HG03442 (cell line): ENCODE results near the gene WDFY2.

ENCODE experiments used
- ATAC-seq: cut with Tn5 transposase; IDR thresholded peaks from one replicate; pipeline ENCODE4 v1.9.1; 2021; ENCODE audit warnings: mild to moderate bottlenecking, moderate library complexity; ENCODE audit not compliant: unreplicated experiment

The WDFY2 gene

DNA sequence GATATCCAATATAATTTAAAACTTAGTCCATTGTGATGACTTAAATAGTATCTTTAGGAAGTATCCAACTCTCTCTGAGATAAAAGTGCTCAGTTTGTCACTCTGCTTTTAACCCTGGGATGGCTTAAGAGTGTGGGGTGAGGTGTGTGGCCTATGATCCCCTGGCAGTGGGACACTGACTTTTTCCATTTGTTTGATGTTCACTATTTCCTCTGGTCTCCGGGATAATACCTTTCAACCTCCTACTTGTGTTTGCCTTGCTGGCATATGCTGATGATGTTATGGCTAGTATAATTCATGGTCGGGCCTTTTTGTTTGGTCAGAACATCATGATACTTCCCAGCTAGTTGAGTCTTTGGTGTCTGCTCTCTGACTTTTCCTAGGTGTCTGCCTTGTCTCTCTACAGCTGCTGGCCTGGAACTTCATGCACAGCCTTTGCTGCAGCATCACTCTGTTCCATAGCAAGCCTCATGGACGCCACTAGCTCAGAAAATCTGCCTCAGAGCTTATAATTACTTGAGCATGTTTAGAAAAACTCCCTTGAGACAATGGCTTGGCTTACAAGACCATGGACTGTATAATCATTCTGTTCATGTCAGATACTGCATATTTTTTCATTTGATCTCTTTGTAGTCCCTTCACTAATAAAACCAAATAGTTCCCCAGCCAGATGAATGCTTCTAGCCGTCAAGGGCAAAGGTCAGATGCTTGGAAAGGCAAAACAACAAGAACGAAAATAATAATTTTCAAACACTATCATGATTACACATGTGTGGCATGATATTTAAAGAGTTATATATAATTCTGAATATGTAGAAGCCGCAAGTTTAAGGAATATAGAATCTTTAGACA lies 75.2 kb downstream of the WDFY2 start:
- ATAC-seq, result no peak

DNA sequence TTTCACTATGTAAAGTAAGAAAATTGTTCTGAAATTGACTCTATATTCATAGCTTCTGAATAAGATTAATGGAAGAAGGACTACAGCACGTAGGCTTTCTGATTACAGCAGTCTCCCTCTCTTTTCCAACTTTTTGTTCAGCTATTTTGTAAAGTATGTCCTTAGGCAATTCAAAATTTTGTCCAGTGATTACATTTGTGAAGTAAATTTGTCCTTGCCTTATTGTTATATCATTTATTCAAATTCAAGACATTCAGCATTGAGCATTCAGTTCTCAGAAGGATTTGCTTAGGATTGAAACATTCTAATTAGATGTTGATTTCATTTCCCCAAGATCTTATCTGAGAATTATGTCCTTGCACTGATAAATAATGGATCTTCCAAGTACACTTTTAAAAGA lies 76.6 kb downstream of the WDFY2 start:
- no peak for ATAC-seq

- no peak for ATAC-seq
These were observed 80.0 kb downstream of the WDFY2 start for GRCh38 chr13:51663973-51664957.

DNA sequence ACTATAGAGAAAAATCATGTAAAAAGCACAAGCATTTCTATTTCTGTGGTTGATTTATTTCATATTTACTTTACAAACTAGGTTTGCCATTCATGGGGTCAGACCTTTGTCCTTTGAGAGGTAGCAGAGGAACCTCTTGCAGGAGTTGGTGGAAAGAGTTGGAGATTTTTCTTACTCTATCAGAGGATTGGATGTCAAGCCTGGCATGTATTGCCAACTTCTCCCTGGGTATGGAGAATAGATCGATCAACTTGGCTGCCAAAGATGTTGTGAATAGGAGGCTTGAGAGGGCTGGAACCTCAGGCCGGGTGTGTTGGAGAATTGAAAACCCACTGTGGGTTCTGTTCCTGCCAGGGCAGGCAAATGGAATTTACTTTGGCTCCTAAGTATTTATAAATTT lies 81.2 kb downstream of the WDFY2 start:
- no peak for ATAC-seq

GRCh38 chr13:51666374-51666773 lies 82.1 kb downstream of the WDFY2 start:
- ATAC-seq, result no peak

DNA sequence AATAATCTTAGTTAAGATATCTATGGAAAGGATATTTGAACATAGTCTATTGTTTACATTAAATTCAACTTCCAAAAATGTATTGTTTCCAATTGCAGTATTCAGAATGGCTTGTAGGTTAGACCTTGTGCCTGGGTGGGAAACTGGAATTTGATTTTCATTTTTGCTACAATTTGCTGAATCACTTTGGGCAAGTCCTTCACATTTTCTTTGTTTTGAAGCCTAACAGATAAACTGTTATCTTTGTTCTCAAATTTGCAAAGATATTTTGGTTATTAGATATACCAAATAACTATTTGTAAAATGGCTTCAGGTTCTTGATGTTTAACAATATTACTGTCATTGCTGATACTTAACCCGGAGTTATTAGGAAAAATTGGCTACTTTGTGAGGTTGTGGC lies 82.6 kb downstream of the WDFY2 start:
- ATAC-seq, result no peak

- no peak for ATAC-seq
These were observed 84.4 kb downstream of the WDFY2 start for GRCh38 chr13:51668580-51669195.

GRCh38 chr13:51673165-51673564 lies 88.9 kb downstream of the WDFY2 start:
- no peak for ATAC-seq

DNA sequence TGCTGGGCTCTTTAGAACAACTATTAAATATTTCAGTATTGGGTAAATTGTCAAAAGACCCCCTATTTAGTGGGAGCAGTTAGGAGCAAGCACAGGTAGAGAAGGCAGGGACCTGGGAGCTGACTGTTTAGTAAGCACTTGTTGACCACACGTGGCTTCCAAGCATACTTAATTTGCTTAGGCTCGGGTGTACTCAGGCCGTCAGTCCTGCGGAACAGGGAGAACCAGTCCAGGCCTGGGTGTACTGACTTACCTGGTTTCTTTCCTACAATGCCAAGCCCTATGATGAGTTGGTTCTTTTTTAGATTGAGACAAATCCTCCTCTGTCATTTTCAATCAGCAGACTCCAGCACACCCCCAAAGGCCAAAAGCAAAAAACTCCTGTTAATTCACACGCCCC lies 90.0 kb downstream of the WDFY2 start:
- no peak for ATAC-seq

GRCh38 chr13:51675385-51675784 lies 91.1 kb downstream of the WDFY2 start:
- ATAC-seq, result no peak

DNA sequence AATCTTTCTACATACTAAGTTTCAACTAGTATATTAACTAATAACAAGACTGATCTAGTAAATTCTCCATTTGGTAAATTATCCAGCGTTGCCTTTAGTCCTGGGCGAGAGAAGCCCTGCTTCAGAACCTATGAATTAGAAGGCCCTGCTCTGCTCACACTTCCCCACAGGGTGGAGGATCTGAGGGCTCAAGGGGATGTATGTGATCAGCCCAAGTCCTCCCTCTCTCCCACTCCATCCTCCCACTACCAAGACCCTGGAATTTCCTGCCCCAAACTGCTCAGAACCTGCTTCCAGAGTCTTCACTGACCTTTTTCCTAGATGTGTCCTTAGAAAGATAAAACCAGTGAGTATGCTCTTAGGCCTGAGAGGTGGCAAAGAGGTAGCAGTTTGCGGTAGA lies 91.6 kb downstream of the WDFY2 start:
- ATAC-seq, result no peak

DNA sequence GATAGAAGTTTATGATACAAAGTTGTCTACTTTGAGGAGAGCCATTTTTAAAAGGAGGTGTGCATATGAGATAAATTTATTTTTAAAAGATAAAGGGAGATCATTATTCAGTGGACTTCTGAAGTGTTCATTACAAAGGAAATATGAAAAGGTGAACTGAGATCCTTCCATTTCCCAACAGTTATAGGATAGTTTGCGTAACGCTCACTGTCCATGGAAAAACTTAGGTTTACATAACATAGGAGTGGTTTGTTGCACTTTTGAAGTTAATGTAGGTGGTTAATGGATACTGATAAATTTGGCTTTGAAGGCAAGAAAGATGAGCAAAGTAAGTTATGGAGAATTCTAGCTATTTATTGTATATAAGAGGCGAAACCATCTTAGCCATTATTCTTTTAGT lies 92.5 kb downstream of the WDFY2 start:
- ATAC-seq, result no peak

DNA sequence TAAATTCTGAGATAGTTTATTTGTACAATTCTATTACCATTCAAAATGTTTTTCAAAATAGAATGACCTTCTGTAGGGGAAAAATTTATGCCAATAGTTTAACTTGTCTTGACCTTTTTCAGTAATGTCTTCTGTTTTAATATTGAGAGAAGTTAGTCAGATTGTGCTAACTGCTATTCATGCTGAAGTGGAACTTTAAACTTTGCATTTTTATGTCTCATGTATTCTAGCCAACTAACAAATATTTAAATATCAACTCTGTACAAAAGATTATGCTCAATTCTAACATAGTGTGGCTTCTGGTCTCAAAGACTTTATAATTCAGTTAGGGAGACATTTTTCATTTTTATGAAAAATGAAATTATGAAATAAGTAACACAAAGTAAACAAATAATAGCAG lies 94.2 kb downstream of the WDFY2 start:
- no peak for ATAC-seq

DNA sequence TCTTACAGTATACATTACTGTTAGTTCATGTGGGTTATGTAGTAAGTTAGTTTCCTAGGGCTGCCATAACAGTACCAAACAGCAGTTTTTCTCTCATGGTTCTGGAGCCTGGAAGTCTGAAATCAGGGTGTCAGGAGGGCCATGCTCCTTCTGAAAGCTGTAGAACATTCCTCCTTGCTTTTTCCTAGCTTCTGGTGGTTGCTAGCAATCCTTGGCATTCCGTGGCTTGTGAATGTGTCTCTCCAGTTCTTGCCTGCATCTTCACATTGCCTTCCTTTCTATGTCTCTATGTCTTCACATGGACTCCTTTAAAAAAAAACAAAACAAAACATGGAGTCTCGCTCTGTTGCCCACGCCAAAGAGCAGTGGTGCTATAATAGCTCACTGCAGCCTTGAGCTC lies 95.4 kb downstream of the WDFY2 start:
- no peak for ATAC-seq

- ATAC-seq, result no peak
These were observed 96.9 kb downstream of the WDFY2 start for GRCh38 chr13:51681037-51681678.

GRCh38 chr13:51682686-51683085 lies 98.4 kb downstream of the WDFY2 start:
- ATAC-seq, result no peak

- ATAC-seq, result no peak
These were observed 99.3 kb downstream of the WDFY2 start for GRCh38 chr13:51683597-51683996.

GRCh38 chr13:51684076-51684475 lies 99.8 kb downstream of the WDFY2 start:
- ATAC-seq, result no peak

DNA sequence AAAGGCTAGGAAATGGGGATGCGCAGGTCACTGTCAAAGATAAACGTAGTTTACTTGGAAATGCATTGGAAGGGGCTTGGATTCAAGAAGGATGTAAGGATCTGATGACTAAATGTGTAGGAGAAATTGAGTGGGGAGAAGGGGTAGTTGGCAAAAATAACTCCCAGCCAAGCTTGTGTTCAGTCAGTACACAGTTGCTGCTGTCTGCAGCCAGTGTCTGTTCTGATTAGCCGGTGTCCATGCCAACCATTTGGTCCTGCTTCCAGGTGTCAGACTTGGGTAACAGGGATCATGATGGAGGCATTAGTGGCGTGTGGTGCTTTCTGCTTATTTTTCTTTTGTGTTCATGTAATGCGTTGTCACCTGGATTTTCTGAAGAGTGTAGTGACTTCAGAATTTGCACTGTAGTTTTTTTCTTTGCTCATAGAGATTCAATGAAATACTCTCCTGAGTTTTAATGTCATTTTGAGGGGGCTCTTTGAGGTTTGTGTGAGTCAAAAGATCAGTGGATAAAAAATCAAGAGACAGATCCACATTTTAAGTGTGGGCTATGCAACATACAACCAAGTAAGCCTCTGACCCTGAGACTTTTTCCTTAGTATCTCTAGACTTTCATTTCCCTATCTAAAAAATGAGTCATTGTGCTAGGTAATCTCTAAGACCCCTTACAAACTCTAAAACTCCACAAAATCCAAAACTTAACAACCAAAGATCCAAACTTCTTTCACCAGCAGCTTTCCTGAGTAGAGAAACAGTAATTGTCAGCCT lies 103.9 kb downstream of the WDFY2 start:
- no peak for ATAC-seq
